Stimulated activated CD4-positive, alpha-beta T cell treated with anti-CD3 and anti-CD28 coated beads, Interleukin-2, amount 100 ng/mL, for 24 hours (primary cell): ENCODE measurements around the gene SASH1.
"Not testable (repeated sequence)": the region's sequence is repeated elsewhere in the genome, so short reads cannot be mapped to it uniquely, and the experiment has no call there.

Experiments
- DNase-seq, 2 donors: peaks; one replicate each; pipeline ENCODE4 v3.0.0-alpha.2; 2020

SASH1 gene

GRCh38 chr6:148564494-148565035 is 221.9 kb downstream of the SASH1 start:
- DNase-seq = no peak

GRCh38 chr6:148565321-148565926 is 222.8 kb downstream of the SASH1 start:
- DNase-seq = no peak

GRCh38 chr6:148565930-148566663 is 223.5 kb downstream of the SASH1 start:
- DNase-seq = peak in 1 of 2 donors; percentile 29

GRCh38 chr6:148566664-148567350 is 224.2 kb downstream of the SASH1 start:
- DNase-seq = no peak

- no peak for DNase-seq
These were observed 227.8 kb downstream of the SASH1 start for GRCh38 chr6:148570456-148570855.

- no peak for DNase-seq
These were observed 230.2 kb downstream of the SASH1 start for GRCh38 chr6:148572676-148573335.

GRCh38 chr6:148573922-148574321 is 231.3 kb downstream of the SASH1 start:
- DNase-seq = no peak

GRCh38 chr6:148577687-148578488 is 235.2 kb downstream of the SASH1 start:
- peak; percentile 28 to 41 for DNase-seq

- DNase-seq = no peak
These were observed 235.8 kb downstream of the SASH1 start for GRCh38 chr6:148578489-148578814.

GRCh38 chr6:148578837-148579565 is 236.4 kb downstream of the SASH1 start:
- DNase-seq = no peak

GRCh38 chr6:148580442-148580841 is 237.8 kb downstream of the SASH1 start:
- DNase-seq = no peak

- DNase-seq = no peak
These were observed 241.0 kb downstream of the SASH1 start for GRCh38 chr6:148583631-148584030.

- not testable (repeated sequence) for DNase-seq
These were observed 243.0 kb downstream of the SASH1 start for GRCh38 chr6:148585641-148586040.

- no peak for DNase-seq
These were observed 248.2 kb downstream of the SASH1 start for GRCh38 chr6:148590883-148591282.

- DNase-seq = no peak
These were observed 249.0 kb downstream of the SASH1 start for GRCh38 chr6:148591656-148592055.

GRCh38 chr6:148593130-148593812 is 250.6 kb downstream of the SASH1 start:
- DNase-seq = no peak

GRCh38 chr6:148593813-148594170 is 251.2 kb downstream of the SASH1 start:
- no peak for DNase-seq

GRCh38 chr6:148595550-148595949 is 252.9 kb downstream of the SASH1 start:
- no peak for DNase-seq

GRCh38 chr6:148596891-148597455 is 254.3 kb downstream of the SASH1 start:
- no peak for DNase-seq

GRCh38 chr6:148598724-148599123 is 256.1 kb downstream of the SASH1 start:
- no peak for DNase-seq

GRCh38 chr6:148599967-148600426 is 257.4 kb downstream of the SASH1 start:
- no peak for DNase-seq
